Peyer's patch (tissue), 4 donors: ENCODE results near the gene THPO. TPM values are rescaled to one million over a fixed set of nuclear protein-coding genes. Genes with fewer than 3 reads are reported as not detected.

Experiments
- DNase-seq, 3 donors: peaks; one replicate each; pipeline ENCODE4 v3.0.0-alpha.2; 2017 to 2019
- H3K27ac ChIP-seq, 4 donors: fragments of 200-600 bp; sonication (generic); one replicate each; pipeline ENCODE4 v1.5.1; 2016 to 2019
- H3K27me3 ChIP-seq, 2 donors: fragments of 200-600 bp; sonication (generic); one replicate each; pipeline ENCODE4 v1.5.1; 2019
- H3K36me3 ChIP-seq, 3 donors: fragments of 200-600 bp; sonication (generic); one replicate each; pipeline ENCODE4 v1.5.1; 2016 to 2019
- H3K4me1 ChIP-seq, 4 donors: fragments of 200-600 bp; sonication (generic); one replicate each; pipeline ENCODE4 v1.5.1; 2016 to 2019
- H3K4me3 ChIP-seq, 4 donors: fragments of 200-600 bp; sonication (generic); 1 replicate in 3 of 4; 2 replicates in 1 of 4; pipeline ENCODE4 v1.5.1; 2016 to 2019; ENCODE audit warnings: mild to moderate bottlenecking in 1 of 4
- H3K9me3 ChIP-seq, 4 donors: fragments of 200-600 bp; sonication (generic); one replicate each; pipeline ENCODE4 v1.5.1; 2016 to 2019; ENCODE audit warnings: mild to moderate bottlenecking in 1 of 4
- CTCF ChIP-seq, 6 experiments: fragments of 450-650 bp in 4 of 6; fragments of 200-600 bp in 2 of 6; sonication (generic) in 1 of 6; IDR thresholded peaks; one replicate each; pipeline ENCODE4 v1.5.1; 2017 to 2019; ENCODE audit warnings: antibody characterized with exemption in 6 of 6, mild to moderate bottlenecking in 3 of 6, moderate library complexity in 1 of 6
- POLR2A ChIP-seq, 2 donors: fragments of 450-650 bp; IDR thresholded peaks; one replicate each; pipeline ENCODE4 v1.5.1; 2017; ENCODE audit warnings: antibody characterized with exemption in 2 of 2, mild to moderate bottlenecking in 2 of 2, moderate library complexity in 2 of 2
- total RNA-seq, 4 donors: library from RNA; depleted of rRNA; stranded (reverse); fragments of >200 nt; gene quantifications; one replicate each; pipeline ENCODE4 v1.1.0, GENCODE V29; 2016

THPO gene
- total RNA-seq, 4 donors from 2014 or later: 0.54 to 2.5 TPM; not detected in 2

- Histone ChIP-seq H3K4me3 (peak overlapping the region in 2 of 4 donors; percentile 40 to 42), H3K27me3 (no peaks in the 10 kb centered on the region), H3K27ac (peak overlapping the region in 3 of 4 donors; percentile 68 to 94 (median 86)), H3K36me3 (peaks cover 0 to 19% (median 0%) of the 10 kb centered on the region in 3 donors), H3K4me1 (peaks cover 0 to 24% (median 0%) of the 10 kb centered on the region in 4 donors), H3K9me3 (no peaks in the 10 kb centered on the region)
- TF ChIP-seq CTCF (IDR thresholded peaks at IDR 0.05) (no peak), POLR2A (IDR thresholded peaks at IDR 0.05) (no peak)
- no peak for DNase-seq
Observed at GRCh38 chr3:184352897-184353545, 25.0 kb downstream of the THPO start.

- no peaks in the 10 kb centered on the region for H3K9me3 ChIP-seq
- peaks cover 0 to 11% (median 0%) of the 10 kb centered on the region in 3 donors for H3K36me3 ChIP-seq
- H3K4me1 ChIP-seq: peaks cover 0 to 24% (median 0%) of the 10 kb centered on the region in 4 donors
- TF ChIP-seq CTCF (IDR thresholded peaks at IDR 0.05) (no peak), POLR2A (IDR thresholded peaks at IDR 0.05) (peak; percentile 86 to 95)
- peak overlapping the region in 2 of 4 donors; percentile 40 to 42 for H3K4me3 ChIP-seq
- peak overlapping the region in 3 of 4 donors; percentile 68 to 94 (median 86) for H3K27ac ChIP-seq
- DNase-seq: peak in 2 of 3 donors; percentile 83 to 92
- no peaks in the 10 kb centered on the region for H3K27me3 ChIP-seq
Observed at GRCh38 chr3:184352149-184352785, 25.7 kb downstream of the THPO start.

- no peaks in the 10 kb centered on the region for H3K27me3 ChIP-seq
- peaks cover 0 to 9% (median 0%) of the 10 kb centered on the region in 3 donors for H3K36me3 ChIP-seq
- no peaks in the 10 kb centered on the region for H3K9me3 ChIP-seq
- peak overlapping the region in 1 of 4 donors; percentile 6 for H3K4me3 ChIP-seq
- peak overlapping the region in 3 of 4 donors; percentile 68 to 94 (median 86) for H3K27ac ChIP-seq
- TF ChIP-seq POLR2A (IDR thresholded peaks at IDR 0.05): no peak
- no peak for TF ChIP-seq CTCF (IDR thresholded peaks at IDR 0.05)
- peaks cover 0 to 24% (median 0%) of the 10 kb centered on the region in 4 donors for H3K4me1 ChIP-seq
- DNase-seq: no peak
Observed at GRCh38 chr3:184351511-184352148, 26.4 kb downstream of the THPO start.

- DNase-seq: no peak
Observed at GRCh38 chr3:184350618-184351017, 27.4 kb downstream of the THPO start.

More at GRCh38 chr3:184350618-184351017, 27.4 kb downstream of the THPO start:
- H3K36me3 ChIP-seq: peaks cover 0 to 9% (median 0%) of the 10 kb centered on the region in 3 donors
- no peaks in the 10 kb centered on the region for H3K9me3 ChIP-seq
- no peak overlapping the region for H3K27ac ChIP-seq
- no peak for TF ChIP-seq CTCF (IDR thresholded peaks at IDR 0.05)
- TF ChIP-seq POLR2A (IDR thresholded peaks at IDR 0.05): no peak
- no peak overlapping the region for H3K4me3 ChIP-seq
- H3K4me1 ChIP-seq: peaks cover 0 to 28% (median 0%) of the 10 kb centered on the region in 4 donors
- no peaks in the 10 kb centered on the region for H3K27me3 ChIP-seq
